NB4 (cell line): ENCODE data around the gene TMEM18.

Experiments used
- MYC ChIP-seq: IDR thresholded peaks from 2 replicates; pipeline ENCODE4 v1.6.1; 2011; ENCODE audit warnings: low read depth, low read length
- POLR2A ChIP-seq: IDR thresholded peaks from 2 replicates; pipeline ENCODE4 v1.6.1; 2011; ENCODE audit warnings: mild to moderate bottlenecking; ENCODE audit not compliant: insufficient read length; ENCODE audit errors: extremely low read depth
- TF ChIP-seq, protein P1 (sequence below): IDR thresholded peaks from one replicate; pipeline ENCODE4 v1.5.1; 2012; ENCODE audit warnings: low read depth, low read length
- TF ChIP-seq, protein P2 (sequence below): IDR thresholded peaks from 2 replicates; pipeline ENCODE4 v1.6.1; 2011; ENCODE audit warnings: low read depth, low read length

DNA sequence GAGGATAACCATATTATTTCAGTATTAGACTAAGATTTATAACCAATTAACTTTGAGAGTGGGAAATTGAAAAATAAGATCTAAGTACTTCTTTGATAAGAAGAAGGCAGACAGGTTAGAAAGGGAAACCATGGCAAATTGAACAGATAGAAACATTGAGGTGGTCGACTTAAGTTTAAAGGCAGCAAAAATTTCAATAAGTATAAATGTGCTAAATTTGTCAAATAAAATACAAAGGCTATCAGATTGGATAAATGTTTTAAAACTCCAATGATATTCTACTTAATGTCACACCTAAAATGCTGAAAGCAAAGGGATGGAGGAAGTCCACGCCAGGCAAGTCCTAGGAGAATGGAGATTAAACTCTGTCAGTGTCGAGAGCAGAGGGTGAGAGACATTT, 59.2 kb downstream of the TMEM18 start:
- TF ChIP-seq, protein P1, sequence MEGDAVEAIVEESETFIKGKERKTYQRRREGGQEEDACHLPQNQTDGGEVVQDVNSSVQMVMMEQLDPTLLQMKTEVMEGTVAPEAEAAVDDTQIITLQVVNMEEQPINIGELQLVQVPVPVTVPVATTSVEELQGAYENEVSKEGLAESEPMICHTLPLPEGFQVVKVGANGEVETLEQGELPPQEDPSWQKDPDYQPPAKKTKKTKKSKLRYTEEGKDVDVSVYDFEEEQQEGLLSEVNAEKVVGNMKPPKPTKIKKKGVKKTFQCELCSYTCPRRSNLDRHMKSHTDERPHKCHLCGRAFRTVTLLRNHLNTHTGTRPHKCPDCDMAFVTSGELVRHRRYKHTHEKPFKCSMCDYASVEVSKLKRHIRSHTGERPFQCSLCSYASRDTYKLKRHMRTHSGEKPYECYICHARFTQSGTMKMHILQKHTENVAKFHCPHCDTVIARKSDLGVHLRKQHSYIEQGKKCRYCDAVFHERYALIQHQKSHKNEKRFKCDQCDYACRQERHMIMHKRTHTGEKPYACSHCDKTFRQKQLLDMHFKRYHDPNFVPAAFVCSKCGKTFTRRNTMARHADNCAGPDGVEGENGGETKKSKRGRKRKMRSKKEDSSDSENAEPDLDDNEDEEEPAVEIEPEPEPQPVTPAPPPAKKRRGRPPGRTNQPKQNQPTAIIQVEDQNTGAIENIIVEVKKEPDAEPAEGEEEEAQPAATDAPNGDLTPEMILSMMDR = no peak
- TF ChIP-seq POLR2A (no peak), MYC (no peak)
- TF ChIP-seq, protein P2, sequence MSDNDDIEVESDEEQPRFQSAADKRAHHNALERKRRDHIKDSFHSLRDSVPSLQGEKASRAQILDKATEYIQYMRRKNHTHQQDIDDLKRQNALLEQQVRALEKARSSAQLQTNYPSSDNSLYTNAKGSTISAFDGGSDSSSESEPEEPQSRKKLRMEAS = no peak
